Brain microvascular endothelial cell (primary cell): ENCODE results near the gene URB1.

Experiments used
- DNase-seq: peaks from one replicate; pipeline ENCODE4 v3.0.0-alpha.2; 2020
- H3K27ac ChIP-seq: fragments of 250-450 bp; sonication (Bioruptor Pico); 2 replicates; pipeline ENCODE4 v1.5.1; 2020; ENCODE audit warnings: mild to moderate bottlenecking, moderate library complexity
- H3K27me3 ChIP-seq: fragments of 250-450 bp; sonication (Bioruptor Pico); replicated peaks from 2 replicates; pipeline ENCODE4 v1.5.1; 2020; ENCODE audit warnings: mild to moderate bottlenecking
- H3K36me3 ChIP-seq: fragments of 250-450 bp; sonication (Bioruptor Pico); replicated peaks from 2 replicates; pipeline ENCODE4 v1.5.1; 2020; ENCODE audit warnings: mild to moderate bottlenecking
- H3K4me3 ChIP-seq: 2 replicates; pipeline ENCODE4 v1.5.1; 2011; ENCODE audit warnings: low read depth, mild to moderate bottlenecking, control low read depth, low read length, moderate library complexity
- in situ Hi-C: cut with HindIII; loops from 2 replicates; pipeline ENCODE4 v1.10.0; 2017; ENCODE audit warnings: low sequenced_read_pairs, low pct_ligation_motif_present
- TF ChIP-seq, protein P1 (sequence below): IDR thresholded peaks from 2 replicates; pipeline ENCODE4 v1.5.1; 2011; ENCODE audit warnings: low read depth, mild to moderate bottlenecking, moderate library complexity, low read length, control low read depth, inconsistent platforms; ENCODE audit errors: missing control alignments

URB1 gene

GRCh38 chr21:32352526-32352925 lies 40.3 kb downstream of the URB1 start:
- TF ChIP-seq, protein P1, sequence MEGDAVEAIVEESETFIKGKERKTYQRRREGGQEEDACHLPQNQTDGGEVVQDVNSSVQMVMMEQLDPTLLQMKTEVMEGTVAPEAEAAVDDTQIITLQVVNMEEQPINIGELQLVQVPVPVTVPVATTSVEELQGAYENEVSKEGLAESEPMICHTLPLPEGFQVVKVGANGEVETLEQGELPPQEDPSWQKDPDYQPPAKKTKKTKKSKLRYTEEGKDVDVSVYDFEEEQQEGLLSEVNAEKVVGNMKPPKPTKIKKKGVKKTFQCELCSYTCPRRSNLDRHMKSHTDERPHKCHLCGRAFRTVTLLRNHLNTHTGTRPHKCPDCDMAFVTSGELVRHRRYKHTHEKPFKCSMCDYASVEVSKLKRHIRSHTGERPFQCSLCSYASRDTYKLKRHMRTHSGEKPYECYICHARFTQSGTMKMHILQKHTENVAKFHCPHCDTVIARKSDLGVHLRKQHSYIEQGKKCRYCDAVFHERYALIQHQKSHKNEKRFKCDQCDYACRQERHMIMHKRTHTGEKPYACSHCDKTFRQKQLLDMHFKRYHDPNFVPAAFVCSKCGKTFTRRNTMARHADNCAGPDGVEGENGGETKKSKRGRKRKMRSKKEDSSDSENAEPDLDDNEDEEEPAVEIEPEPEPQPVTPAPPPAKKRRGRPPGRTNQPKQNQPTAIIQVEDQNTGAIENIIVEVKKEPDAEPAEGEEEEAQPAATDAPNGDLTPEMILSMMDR, result no peak
- no peak for DNase-seq
- H3K36me3 ChIP-seq, result peaks cover 87% of the 10 kb centered on the region
- in situ Hi-C loops, result no loop called here
- H3K27ac ChIP-seq, result no peak overlapping the region
- no peaks in the 10 kb centered on the region for H3K27me3 ChIP-seq
- H3K4me3 ChIP-seq, result no peak overlapping the region

DNA sequence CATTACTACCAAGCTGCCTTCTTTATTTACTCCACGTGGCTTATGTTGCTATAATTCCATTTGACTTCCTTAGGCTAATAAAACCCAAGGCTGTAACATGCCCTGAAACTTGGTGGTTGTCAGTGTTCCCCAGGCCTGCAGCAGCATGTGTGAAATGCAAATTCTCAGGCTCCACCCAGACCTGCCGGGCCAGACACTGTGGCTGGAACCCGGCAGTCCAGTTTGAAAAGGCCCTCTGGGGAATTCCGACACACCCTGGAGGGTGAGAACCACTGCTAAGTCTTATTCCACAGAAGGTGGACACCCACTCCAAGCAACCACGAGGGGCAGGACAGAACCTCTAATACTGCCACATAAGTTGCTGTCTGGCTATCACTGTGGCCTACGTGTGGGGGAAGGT lies 41.4 kb downstream of the URB1 start:
- in situ Hi-C loops, result no loop called here
- H3K27me3 ChIP-seq, result no peaks in the 10 kb centered on the region
- peaks cover 92% of the 10 kb centered on the region for H3K36me3 ChIP-seq
- no peak for DNase-seq
- H3K27ac ChIP-seq, result no peak overlapping the region
- TF ChIP-seq, protein P1, result no peak
- H3K4me3 ChIP-seq, result no peak overlapping the region

GRCh38 chr21:32350981-32351380 lies 41.8 kb downstream of the URB1 start:
- no peaks in the 10 kb centered on the region for H3K27me3 ChIP-seq
- H3K4me3 ChIP-seq, result no peak overlapping the region
- no peak for DNase-seq
- in situ Hi-C loops, result no loop called here
- H3K36me3 ChIP-seq, result peaks cover 92% of the 10 kb centered on the region
- H3K27ac ChIP-seq, result no peak overlapping the region
- TF ChIP-seq, protein P1, result no peak

GRCh38 chr21:32350211-32350980 lies 42.4 kb downstream of the URB1 start:
- Histone ChIP-seq H3K27ac (no peak overlapping the region), H3K4me3 (no peak overlapping the region), H3K27me3 (no peaks in the 10 kb centered on the region), H3K36me3 (peaks cover 92% of the 10 kb centered on the region)
- TF ChIP-seq, protein P1, result no peak
- no peak for DNase-seq
- in situ Hi-C loops, result no loop called here

- TF ChIP-seq, protein P1, result no peak
- in situ Hi-C loops, result no loop called here
- Histone ChIP-seq H3K36me3 (peaks cover 93% of the 10 kb centered on the region), H3K4me3 (no peak overlapping the region), H3K27me3 (no peaks in the 10 kb centered on the region), H3K27ac (no peak overlapping the region)
- no peak for DNase-seq
These were observed 43.4 kb downstream of the URB1 start for GRCh38 chr21:32349333-32349944.
